ENCODE measurements around the gene SEMG2.

DNA sequence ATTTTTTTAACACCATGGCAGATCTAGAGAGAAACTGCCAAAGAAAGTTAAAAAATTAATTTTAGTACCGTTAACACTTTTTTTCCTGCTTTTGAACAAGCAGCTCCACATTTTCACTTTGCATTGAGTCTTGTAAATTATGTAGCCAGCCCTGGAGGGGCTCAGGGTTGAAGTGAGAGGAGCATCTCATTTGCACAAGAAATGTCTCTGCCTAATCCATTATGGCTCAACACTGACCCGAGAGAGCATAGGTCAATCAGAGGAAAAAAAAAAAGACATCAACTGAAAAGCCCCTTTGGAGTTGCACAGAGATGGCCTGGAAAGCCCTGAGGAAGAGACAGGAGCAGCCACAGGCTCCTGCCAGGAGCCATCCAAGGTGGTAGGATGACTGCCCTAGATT is 37.5 kb downstream of the SEMG2 start:
- TF ChIP-seq CTCF (IDR thresholded peaks at IDR 0.05) = no peak
- no peak for TF ChIP-seq POLR2A (IDR thresholded peaks at IDR 0.05)
- TF ChIP-seq EP300 (IDR thresholded peaks at IDR 0.05) = no peak
